GM18508 (cell line): ENCODE results near the gene SMIM30.
A peak's percentile ranks its signal among the peaks of the same experiment; 100 is the strongest.
"Not testable (repeated sequence)": the region's sequence is repeated elsewhere in the genome, so short reads cannot be mapped to it uniquely, and the experiment has no call there.

Experiments used
- ATAC-seq: cut with Tn5 transposase; IDR thresholded peaks from one replicate; pipeline ENCODE4 v1.9.1; 2021; ENCODE audit warnings: moderate number of reproducible peaks; ENCODE audit not compliant: insufficient read depth, unreplicated experiment

Gene SMIM30, protein sequence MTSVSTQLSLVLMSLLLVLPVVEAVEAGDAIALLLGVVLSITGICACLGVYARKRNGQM

DNA sequence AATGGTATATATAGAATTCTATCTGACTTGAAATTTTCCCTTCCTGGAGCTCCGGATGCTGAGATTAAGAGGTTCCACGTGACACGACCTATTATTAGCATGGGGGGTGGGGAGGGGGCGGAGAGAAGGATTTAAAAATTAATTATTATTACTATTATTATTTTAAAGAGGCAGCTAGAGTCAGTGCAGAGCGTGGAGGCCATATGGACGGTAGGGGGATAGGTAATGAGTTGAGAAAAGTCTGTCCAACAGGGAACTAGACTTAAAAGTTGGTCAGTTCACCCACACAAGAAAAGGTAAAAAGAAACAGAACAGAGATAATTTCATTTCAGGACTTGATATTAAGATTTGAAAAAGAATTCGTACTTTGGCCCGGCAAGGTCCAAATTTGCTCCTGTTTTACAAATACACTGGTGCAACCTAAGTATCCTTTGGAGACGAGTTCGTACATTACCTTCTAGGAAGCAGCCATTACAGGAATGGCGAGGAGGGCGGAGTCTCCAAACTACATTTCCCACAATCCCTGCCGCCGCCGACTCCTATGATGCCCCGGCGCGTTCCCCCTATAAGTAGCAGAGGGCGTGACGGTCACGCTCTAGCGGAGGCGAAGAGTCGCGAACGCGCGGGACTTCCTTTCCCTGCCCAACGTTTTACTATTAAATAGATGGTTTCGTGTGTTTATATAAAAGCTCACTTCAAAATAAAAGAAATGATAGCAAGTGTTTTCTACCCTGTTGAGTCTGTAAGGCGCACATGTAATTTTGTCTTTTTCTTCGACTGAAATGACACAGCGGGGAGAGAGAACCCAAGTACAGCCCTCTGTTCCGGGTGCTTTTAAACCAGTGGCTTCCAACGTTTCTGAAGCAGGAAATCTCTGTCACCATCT, at the start of gene SMIM30:
Gene SMIM30, minus strand, starts transcription at position 481 of the 886 bp plus-strand sequence. CDS start 976 bp downstream, outside the sequence.
- peak; percentile 97 for ATAC-seq

- not testable (repeated sequence) for ATAC-seq
These were observed 47.8 kb upstream of the SMIM30 start for GRCh38 chr7:113166176-113166575.

- no peak for ATAC-seq
These were observed 42.7 kb upstream of the SMIM30 start for GRCh38 chr7:113161050-113161449.

DNA sequence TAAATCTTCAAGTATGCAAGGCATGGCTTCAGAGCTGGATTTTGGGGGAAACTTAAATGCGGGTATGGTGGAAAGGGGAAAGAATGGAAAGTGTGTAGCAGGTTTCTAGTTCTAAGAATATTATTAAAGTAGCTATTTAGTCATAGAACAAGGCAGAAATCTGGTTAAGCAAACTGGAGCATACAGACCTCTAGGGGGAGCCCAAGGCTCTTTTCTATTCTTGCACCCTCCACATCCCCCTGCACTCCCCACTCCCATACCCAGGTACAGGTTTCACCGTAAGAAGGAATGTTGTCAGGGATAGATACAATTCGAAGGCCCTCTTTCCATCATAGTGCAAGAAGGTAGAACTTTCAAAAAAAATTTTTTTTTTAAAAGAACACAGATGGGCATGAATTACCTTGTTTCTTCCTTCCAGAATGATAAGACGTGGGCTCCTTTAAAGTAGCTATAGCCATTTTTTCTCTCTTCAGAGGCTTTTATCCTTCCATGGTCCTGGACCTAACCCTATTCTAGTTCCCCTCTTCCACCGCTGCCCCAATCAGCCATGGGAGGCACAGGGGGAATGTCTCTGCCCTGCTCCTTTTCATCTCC, 41.5 kb upstream of the SMIM30 start:
- peak; percentile 65 for ATAC-seq

DNA sequence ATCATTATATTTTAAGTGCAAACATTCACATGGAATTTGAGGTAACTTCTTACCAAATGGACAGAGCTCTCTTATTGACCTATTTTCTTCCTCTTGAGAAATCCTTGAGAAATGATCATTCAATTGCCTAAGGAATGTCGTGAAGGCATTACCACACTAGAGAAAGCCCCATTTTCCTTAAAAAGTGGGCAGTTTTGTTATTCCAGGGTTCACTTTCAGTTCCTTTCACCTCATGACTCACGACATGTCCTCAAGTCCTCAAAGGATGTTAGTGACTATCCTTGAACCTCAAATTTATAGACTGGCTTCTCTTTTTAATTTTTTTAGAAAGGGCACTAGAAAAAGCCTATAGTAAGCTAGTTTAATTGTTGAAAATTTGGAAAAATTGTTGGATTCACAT, 40.4 kb upstream of the SMIM30 start:
- ATAC-seq, result no peak

DNA sequence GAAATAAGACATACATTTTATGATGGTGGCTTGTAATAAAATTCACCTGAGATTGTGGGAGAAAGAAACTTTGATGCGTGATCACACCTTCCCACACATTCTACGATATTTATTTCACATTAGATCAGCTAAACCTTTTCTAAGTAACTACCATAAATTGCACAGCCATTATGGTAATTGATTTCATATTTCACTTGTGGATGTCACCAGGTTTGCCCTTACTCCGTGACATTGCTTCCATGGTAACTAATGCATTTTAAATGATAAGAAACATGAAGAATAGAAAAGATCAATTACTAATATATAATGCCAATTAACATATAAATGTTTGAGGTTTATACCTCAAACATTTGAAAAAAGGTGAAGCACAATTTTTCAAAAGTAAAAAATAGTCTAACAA, 35.8 kb upstream of the SMIM30 start:
- ATAC-seq, result no peak

DNA sequence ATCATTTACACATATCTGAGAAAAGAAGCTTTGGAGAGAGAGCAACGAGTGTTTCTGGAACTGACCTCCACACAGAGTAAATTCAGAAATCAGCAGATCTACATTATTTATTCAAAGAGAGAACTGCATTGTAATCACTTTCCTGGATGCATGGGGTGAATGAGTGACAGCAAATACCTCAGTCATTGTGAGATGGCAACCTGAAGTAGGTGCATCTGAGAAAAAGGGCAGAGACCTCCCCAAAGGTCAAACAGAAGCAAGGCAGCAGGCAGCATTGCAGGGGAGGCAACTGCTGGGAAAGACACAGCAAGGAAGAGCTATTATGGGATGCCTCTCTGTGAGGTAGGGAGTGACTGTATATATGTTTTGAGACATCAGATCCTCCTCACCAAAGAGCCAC, 26.5 kb upstream of the SMIM30 start:
- no peak for ATAC-seq

DNA sequence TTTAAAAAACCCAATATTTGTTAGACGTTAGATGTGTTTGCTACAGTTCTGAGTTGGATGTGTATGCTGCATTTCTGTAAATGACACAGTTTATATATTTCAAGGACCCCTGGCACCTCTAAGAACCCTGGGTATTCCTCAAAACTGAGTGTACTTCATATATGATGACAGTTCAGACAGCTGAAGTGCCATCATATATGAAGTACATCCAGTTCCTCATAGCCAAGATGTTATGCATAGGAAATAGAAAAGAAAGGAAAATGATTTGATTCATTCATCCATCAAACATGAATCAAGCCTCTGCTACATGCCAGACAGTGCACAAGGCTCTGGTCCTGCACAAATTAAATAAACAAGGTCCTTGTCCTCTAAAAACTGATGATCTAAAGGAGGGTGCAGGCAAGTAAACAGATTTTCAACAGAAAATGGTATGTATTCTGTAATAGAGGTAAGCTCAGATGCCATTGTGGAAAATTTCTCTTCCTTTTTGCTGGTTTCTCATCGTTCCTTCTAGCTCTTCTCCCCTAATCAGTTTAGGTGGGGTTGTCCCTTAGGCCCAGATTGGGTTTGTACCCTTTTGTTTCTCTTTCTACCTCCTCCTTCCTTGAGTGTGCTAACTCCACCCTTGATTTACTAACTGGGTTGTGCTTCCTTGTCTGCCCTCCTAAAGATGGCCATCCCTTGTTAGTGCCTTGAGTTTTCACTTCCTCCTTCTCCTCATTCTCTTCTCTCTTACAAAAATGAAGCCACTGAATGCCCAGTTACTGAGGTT, 25.3 kb upstream of the SMIM30 start:
- peak; percentile 46 for ATAC-seq

GRCh38 chr7:113142385-113143119, 24.2 kb upstream of the SMIM30 start:
- ATAC-seq, result peak; percentile 68

GRCh38 chr7:113141803-113142202, 23.4 kb upstream of the SMIM30 start:
- no peak for ATAC-seq

DNA sequence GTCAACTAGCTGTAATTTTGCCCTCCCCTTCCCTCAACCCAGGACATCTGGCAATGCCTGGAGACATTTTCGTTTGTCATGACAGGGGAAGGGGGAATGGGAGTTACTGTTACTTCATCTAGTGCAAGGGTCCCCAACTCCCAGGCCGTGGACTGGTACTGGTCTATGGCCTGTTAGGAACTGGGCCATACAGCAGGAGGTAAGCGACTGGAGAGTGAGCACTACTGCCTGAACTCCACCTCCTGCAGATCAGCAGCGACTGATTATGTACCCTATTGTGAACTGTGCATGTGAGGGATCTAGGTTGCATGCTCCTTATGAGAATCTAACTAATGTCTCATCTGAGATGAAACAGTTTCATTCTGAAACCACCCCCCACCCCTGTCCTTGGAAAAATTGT, 22.6 kb upstream of the SMIM30 start:
- ATAC-seq, result no peak

DNA sequence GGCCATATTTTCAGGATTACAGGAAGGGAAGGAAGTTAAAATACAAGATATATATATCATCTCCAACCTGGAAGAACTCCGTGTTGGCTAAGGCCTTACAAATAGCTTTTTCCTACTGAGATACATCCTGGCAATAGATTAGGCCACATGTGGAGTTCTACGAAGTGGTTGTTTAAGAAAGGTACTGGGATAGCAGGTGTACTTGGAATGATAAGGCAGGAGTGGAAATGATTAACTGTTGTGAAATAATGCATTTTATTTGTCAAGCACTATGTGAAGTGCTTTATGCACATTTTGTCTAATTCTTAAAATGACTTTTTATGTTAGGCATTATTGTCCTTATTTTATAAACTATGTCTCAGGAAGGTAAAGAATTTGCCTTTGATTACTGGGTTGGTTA, 18.9 kb upstream of the SMIM30 start:
- no peak for ATAC-seq

- no peak for ATAC-seq
These were observed 15.7 kb upstream of the SMIM30 start for GRCh38 chr7:113134025-113134424.

- no peak for ATAC-seq
These were observed 13.0 kb upstream of the SMIM30 start for GRCh38 chr7:113131367-113131766.

- no peak for ATAC-seq
These were observed 9.7 kb upstream of the SMIM30 start for GRCh38 chr7:113128031-113128430.

GRCh38 chr7:113125728-113126127, 7.4 kb upstream of the SMIM30 start:
- no peak for ATAC-seq

GRCh38 chr7:113122744-113123143, 4.4 kb upstream of the SMIM30 start:
- ATAC-seq, result no peak

- ATAC-seq, result no peak
These were observed 2.3 kb upstream of the SMIM30 start for GRCh38 chr7:113120647-113121046.

GRCh38 chr7:113119429-113119828, 1.1 kb upstream of the SMIM30 start:
- ATAC-seq, result no peak

DNA sequence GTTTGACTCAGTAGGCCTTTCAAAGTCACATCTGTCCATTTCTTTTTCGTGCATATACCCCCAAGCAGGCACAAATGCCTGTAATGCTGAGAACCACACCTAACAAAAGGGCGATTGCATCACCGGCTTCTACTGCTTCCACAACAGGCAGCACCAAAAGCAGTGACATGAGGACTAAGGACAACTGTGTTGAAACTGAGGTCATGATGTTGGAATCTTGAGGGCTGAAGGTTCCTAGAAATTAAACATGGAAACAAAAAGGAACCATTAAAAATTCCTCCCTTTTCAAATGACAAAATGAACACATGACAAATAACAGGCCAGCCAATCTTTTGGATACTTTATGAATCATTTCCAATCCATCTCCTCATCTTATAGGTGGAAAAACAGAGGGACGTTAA, 980 bp downstream of the SMIM30 start:
- not testable (repeated sequence) for ATAC-seq
